Measurements from ENCODE around the gene HMGN3. TPM values are rescaled to one million over a fixed set of nuclear protein-coding genes. Genes with fewer than 3 reads are reported as not detected.

Gene HMGN3
- total and polyA plus RNA-seq, 2 donors (not counting 3 experiments of a cell fraction or from before 2014, with no cell fraction given): 40.1 to 75.1 TPM

- no TSS peak for BruUV-seq (replicated peaks)
- no peaks in the 10 kb centered on the region for H3K36me3 ChIP-seq (ENCODE audit: control insufficient read depth in 2 of 2, extremely low read depth in 1 of 2, insufficient read depth in 2 of 2, low read length in 2 of 2)
- no peaks in the 10 kb centered on the region for H3K4me1 ChIP-seq (ENCODE audit: control insufficient read depth, extremely low read depth, insufficient read depth, low read length)
- no peaks in the 10 kb centered on the region for H3K9me3 ChIP-seq (replicated peaks; ENCODE audit: control insufficient read depth, insufficient read depth, low read length)
- no peak overlapping the region for H3K4me2 ChIP-seq (ENCODE audit: insufficient read depth, low read length)
- H3K79me2 ChIP-seq (ENCODE audit: control insufficient read depth, insufficient read depth, low read length): no peaks in the 10 kb centered on the region
- H4K20me1 ChIP-seq (replicated peaks; ENCODE audit: control insufficient read depth, extremely low read depth, insufficient read depth, low read length): no peaks in the 10 kb centered on the region
- FAIRE-seq (no peak), DNase-seq (ENCODE audit: low read depth, low spot score) (no peak)
- H3K9me1 ChIP-seq (replicated peaks; ENCODE audit: control insufficient read depth, extremely low read depth, insufficient read depth, low read length): no peaks in the 10 kb centered on the region
- no peak overlapping the region for H2AFZ ChIP-seq (ENCODE audit: low read depth, low read length)
- no peak overlapping the region for H3K4me3 ChIP-seq (replicated peaks in 1 of 3; ENCODE audit: insufficient read depth in 1 of 3, low read depth in 1 of 3, low read length in 3 of 3)
- H3K27me3 ChIP-seq (ENCODE audit: control insufficient read depth in 2 of 2, insufficient read depth in 2 of 2, low read length in 2 of 2): no peaks in the 10 kb centered on the region
- ChIA-PET CTCF (interaction anchor here (1.4 kb wide), 1 partner anchor 9 kb away, joined by 3 read pairs; no protein-coding TSS in a partner anchor), POLR2A (no interaction called here)
- H3K9ac ChIP-seq (replicated peaks; ENCODE audit: extremely low read depth, insufficient read depth, low read length): no peak overlapping the region
- dilution Hi-C loops (cut with MboI; ENCODE audit: extremely low pct_ligation_motif_present, low sequenced_read_pairs): no loop called here
- intact Hi-C loops (cut with micrococcal nuclease): no loop called here
- TF ChIP-seq MYC (IDR thresholded peaks at IDR 0.05; ENCODE audit: low read depth, low read length) (no peak), POLR2A (IDR thresholded peaks at IDR 0.05; ENCODE audit: low read depth, low read length) (no peak), EZH2 (IDR thresholded peaks at IDR 0.05; ENCODE audit: borderline replicate concordance, low read depth, low read length, severe bottlenecking) (no peak), MAX (IDR thresholded peaks at IDR 0.05; ENCODE audit: insufficient read depth, insufficient read length) (no peak), JUN (IDR thresholded peaks at IDR 0.05; ENCODE audit: borderline replicate concordance, insufficient read depth, insufficient read length, low read depth) (no peak), GATA2 (IDR thresholded peaks at IDR 0.05; ENCODE audit: insufficient read depth, insufficient read length, low read depth, low read length) (no peak), POLR2AphosphoS5 (IDR thresholded peaks at IDR 0.05; ENCODE audit: insufficient read depth, low read depth, low read length) (no peak), CTCF (IDR thresholded peaks at IDR 0.05; ENCODE audit: extremely low read depth in 1 of 2, insufficient read depth in 1 of 2, low read depth in 1 of 2, low read length in 2 of 2) (no peak), FOS (IDR thresholded peaks at IDR 0.05; ENCODE audit: borderline replicate concordance, insufficient read depth, low read length) (no peak)
- H3K27ac ChIP-seq (ENCODE audit: insufficient read depth, low read depth, low read length): no peak overlapping the region
Observed at GRCh38 chr6:79158856-79159516, 75.5 kb downstream of the HMGN3 start.
